Liver (tissue), 3 donors: ENCODE results near the gene KCP.

Source experiments
- GABPA ChIP-seq, 2 donors: IDR thresholded peaks in 1 of 2; conservative IDR thresholded peaks in 1 of 2; 2 replicates each; pipeline ENCODE4 v1.6.1; 2016; ENCODE audit warnings: antibody characterized with exemption in 2 of 2, mild to moderate bottlenecking in 1 of 2, moderate library complexity in 1 of 2
- HNF4G ChIP-seq: IDR thresholded peaks from 2 replicates; pipeline ENCODE4 v1.6.1; 2016; ENCODE audit warnings: antibody characterized with exemption
- TAF1 ChIP-seq: conservative IDR thresholded peaks from 2 replicates; pipeline ENCODE4 v1.6.1; 2016; ENCODE audit warnings: antibody characterized with exemption, mild to moderate bottlenecking
- YY1 ChIP-seq: IDR thresholded peaks from 2 replicates; pipeline ENCODE4 v1.6.1; 2016; ENCODE audit warnings: antibody characterized with exemption, mild to moderate bottlenecking
- TF ChIP-seq, protein P1 (sequence below): IDR thresholded peaks from 2 replicates; pipeline ENCODE4 v1.6.1; 2016; ENCODE audit warnings: antibody characterized with exemption, mild to moderate bottlenecking
- TF ChIP-seq, protein P2 (sequence below): IDR thresholded peaks from 2 replicates; pipeline ENCODE4 v1.6.1; 2016; ENCODE audit warnings: antibody characterized with exemption
- TF ChIP-seq, protein P3 (sequence below): IDR thresholded peaks from 2 replicates; pipeline ENCODE4 v1.6.1; 2016; ENCODE audit warnings: antibody characterized with exemption
- TF ChIP-seq, protein P4 (sequence below): fragments of 150-350 bp; IDR thresholded peaks from 2 replicates; pipeline ENCODE4 v1.5.1; 2017; ENCODE audit warnings: improper control_type of control experiment, low read depth, low read length; ENCODE audit not compliant: missing input control
- donor health status: healthy.
- donor health status: healthy.

DNA sequence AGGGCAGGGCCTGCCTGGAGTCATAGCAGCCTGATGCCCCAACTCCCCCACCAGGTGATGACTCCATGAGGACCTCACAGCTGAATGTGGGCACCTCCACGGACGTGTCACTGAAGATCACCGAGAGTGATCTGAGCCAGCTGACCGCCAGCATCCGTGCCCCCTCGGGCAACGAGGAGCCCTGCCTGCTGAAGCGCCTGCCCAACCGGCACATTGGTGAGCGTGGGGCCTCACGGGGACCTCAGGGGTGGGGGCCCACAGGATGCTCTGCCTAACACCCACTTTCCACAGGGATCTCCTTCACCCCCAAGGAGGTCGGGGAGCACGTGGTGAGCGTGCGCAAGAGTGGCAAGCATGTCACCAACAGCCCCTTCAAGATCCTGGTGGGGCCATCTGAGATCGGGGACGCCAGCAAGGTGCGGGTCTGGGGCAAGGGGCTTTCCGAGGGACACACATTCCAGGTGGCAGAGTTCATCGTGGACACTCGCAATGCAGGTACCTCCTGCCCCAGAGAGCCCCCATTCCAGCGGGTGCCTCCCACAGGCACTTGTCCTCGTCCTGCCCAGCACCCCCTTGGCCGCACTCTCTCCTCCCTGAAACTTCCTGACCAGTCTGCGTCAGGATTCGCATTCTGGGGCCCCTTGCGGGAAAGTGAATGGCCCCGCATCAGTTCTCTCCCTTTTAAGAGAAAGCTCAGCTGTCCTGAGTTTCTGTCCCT, 57.8 kb downstream of the KCP start:
- TF ChIP-seq, protein P1, sequence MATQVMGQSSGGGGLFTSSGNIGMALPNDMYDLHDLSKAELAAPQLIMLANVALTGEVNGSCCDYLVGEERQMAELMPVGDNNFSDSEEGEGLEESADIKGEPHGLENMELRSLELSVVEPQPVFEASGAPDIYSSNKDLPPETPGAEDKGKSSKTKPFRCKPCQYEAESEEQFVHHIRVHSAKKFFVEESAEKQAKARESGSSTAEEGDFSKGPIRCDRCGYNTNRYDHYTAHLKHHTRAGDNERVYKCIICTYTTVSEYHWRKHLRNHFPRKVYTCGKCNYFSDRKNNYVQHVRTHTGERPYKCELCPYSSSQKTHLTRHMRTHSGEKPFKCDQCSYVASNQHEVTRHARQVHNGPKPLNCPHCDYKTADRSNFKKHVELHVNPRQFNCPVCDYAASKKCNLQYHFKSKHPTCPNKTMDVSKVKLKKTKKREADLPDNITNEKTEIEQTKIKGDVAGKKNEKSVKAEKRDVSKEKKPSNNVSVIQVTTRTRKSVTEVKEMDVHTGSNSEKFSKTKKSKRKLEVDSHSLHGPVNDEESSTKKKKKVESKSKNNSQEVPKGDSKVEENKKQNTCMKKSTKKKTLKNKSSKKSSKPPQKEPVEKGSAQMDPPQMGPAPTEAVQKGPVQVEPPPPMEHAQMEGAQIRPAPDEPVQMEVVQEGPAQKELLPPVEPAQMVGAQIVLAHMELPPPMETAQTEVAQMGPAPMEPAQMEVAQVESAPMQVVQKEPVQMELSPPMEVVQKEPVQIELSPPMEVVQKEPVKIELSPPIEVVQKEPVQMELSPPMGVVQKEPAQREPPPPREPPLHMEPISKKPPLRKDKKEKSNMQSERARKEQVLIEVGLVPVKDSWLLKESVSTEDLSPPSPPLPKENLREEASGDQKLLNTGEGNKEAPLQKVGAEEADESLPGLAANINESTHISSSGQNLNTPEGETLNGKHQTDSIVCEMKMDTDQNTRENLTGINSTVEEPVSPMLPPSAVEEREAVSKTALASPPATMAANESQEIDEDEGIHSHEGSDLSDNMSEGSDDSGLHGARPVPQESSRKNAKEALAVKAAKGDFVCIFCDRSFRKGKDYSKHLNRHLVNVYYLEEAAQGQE: no peak
- TF ChIP-seq, protein P2, sequence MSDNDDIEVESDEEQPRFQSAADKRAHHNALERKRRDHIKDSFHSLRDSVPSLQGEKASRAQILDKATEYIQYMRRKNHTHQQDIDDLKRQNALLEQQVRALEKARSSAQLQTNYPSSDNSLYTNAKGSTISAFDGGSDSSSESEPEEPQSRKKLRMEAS: no peak
- TF ChIP-seq, protein P3, sequence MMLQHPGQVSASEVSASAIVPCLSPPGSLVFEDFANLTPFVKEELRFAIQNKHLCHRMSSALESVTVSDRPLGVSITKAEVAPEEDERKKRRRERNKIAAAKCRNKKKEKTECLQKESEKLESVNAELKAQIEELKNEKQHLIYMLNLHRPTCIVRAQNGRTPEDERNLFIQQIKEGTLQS: no peak
- TF ChIP-seq, protein P4, sequence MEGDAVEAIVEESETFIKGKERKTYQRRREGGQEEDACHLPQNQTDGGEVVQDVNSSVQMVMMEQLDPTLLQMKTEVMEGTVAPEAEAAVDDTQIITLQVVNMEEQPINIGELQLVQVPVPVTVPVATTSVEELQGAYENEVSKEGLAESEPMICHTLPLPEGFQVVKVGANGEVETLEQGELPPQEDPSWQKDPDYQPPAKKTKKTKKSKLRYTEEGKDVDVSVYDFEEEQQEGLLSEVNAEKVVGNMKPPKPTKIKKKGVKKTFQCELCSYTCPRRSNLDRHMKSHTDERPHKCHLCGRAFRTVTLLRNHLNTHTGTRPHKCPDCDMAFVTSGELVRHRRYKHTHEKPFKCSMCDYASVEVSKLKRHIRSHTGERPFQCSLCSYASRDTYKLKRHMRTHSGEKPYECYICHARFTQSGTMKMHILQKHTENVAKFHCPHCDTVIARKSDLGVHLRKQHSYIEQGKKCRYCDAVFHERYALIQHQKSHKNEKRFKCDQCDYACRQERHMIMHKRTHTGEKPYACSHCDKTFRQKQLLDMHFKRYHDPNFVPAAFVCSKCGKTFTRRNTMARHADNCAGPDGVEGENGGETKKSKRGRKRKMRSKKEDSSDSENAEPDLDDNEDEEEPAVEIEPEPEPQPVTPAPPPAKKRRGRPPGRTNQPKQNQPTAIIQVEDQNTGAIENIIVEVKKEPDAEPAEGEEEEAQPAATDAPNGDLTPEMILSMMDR: no peak
- TF ChIP-seq GABPA (IDR thresholded peaks at IDR 0.05 in 1 of 2, conservative IDR thresholded peaks at IDR 0.05 in 1 of 2): no peak
- no peak for TF ChIP-seq YY1
- no peak for TF ChIP-seq TAF1
- no peak for TF ChIP-seq HNF4G
